GM18873 (cell line): ENCODE data around the gene TNNT3.

Experiments
- ATAC-seq: cut with Tn5 transposase; IDR thresholded peaks from one replicate; pipeline ENCODE4 v1.9.1; 2021; ENCODE audit warnings: mild to moderate bottlenecking, moderate library complexity, moderate number of reproducible peaks; ENCODE audit not compliant: unreplicated experiment, low FRiP score

The TNNT3 gene

GRCh38 chr11:1978720-1979473 is 59.4 kb downstream of the TNNT3 start:
- no peak for ATAC-seq

DNA sequence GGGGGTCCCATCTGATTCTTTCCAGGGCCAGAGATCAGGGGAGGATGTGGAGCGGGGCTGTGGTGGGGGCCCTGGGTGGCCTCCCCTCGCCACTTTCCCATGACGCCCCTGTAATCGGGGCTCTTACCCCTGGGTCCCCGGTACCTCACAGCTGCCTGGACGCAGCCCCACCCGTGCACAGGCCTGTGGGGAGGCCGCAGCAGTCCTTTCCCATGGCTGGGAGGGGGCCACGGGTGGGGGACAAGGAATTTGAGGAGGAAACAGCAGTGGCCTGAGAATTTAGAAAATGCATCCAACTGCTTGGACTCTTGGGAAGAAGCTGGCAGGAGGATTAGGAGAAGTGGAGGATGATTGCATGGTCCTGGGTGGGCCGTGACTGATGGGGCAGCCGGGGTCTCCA is 60.1 kb downstream of the TNNT3 start:
- ATAC-seq, result no peak

DNA sequence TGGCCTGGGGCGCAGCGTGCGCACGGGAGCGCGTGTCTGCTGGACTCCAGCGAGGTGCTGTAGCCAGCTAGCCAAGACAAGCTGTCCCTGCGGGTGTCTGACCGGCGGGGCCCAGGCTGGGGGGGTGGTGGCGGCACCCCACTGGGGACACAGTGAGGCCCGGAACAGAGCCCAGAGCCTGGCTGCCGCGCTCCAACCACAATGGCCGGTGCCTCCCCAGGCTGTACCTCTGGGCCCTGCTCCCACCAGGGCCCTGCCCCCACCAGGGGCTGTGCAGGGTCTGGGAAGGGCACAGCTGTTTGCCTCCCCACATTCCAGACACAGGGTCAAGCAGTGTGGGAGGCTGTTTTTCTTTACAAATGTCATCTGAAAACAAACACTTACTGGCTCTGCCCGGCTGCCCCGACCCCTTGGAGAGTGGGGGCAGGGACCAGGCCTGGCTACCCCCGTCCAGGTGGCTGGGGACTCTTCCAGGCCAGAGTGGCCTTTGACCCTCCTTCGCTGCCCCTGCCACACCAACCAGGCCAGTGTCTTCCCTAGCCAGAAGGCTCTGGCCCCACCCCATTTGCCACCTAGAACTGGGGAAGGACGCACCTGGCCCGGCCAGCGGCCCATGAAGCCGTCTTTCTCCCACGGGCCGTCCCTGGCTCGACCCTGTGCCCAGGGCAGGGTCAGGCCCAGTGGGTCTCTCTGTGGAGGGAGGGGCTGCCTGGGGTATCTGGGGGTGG is 63.5 kb downstream of the TNNT3 start:
- no peak for ATAC-seq

DNA sequence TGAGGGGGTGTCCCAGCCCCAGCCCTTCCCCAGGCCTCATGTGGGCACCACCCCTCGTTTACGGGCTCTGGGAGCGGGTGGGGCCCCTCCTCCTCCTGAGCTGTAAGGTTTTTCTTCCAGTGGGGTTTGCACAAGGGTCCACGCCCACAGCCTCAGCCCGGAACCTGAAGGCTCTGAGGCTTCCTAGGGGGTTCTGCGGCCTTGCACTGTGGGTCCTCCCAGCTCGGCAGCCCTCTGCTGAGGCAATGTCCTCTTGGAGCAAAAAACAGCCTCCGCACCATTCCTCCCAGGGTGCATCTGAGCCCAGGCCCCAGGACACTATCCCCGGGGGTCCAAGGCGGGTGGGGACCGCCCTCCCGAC is 64.1 kb downstream of the TNNT3 start:
- ATAC-seq, result no peak

- no peak for ATAC-seq
Observed at GRCh38 chr11:1987024-1987423, 67.5 kb downstream of the TNNT3 start.

DNA sequence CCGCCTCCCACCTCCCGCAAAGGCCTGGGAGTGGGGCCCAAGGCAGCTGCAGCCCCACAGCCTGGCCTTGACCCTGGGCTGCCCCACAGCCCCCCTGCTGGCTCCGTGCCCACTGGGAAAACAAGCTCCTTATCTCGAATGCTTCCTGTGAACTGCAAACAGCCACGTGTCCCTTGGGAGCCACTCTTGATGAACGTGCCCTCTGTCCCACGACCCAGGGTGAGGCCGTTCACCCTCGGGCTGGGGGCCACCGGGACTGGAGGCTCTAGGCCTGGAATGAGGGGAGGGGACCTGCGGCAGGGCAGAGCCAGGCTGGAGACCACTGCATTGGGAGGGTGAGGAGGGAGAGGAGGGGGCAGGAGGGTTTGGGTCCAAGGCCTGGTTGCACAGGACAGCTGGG is 68.7 kb downstream of the TNNT3 start:
- no peak for ATAC-seq
